ENCODE results near the gene TMCO4.

Gene TMCO4

DNA sequence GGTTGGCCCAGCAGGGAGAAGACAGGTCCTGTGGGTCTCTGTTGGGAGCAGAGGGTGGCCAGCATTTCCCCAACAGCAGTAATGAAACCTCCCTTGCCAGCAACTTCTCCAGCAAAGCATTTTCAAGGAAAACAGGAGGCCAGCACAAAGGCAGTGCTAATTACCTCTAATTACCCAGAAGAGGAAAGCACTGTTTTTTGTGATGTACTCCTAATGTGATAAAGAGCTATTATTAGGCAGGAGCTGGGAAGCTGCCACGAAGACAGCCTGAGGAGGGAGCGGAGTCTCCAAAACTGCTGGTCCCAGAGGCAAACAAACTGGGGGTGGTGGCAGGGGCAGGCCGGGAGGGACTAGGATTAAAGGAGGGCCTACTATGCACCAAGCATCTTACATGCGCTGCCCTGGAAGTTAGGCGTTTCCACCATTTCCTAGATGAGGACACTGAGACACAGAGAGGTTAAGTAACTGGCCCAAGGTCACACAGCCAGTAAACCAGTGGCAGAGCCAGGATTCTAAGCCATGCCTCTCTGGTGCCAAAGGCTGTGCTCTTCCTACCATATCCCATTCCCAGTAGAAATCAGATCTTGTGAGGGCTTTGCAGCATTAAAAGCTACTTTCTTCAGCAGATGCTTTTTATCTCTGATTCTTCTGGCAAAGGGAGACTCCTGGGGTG lies 110.5 kb downstream of the TMCO4 start:
- no peaks in the 10 kb centered on the region for H3K9me3 ChIP-seq (ENCODE audit: severe bottlenecking)
- no peaks in the 10 kb centered on the region for H3K36me3 ChIP-seq (ENCODE audit: low read depth)
- no peak overlapping the region for H3K4me3 ChIP-seq (ENCODE audit: severe bottlenecking)
- no peak overlapping the region for H3K27ac ChIP-seq (ENCODE audit: poor library complexity, severe bottlenecking)
- no peaks in the 10 kb centered on the region for H3K4me1 ChIP-seq (ENCODE audit: insufficient read depth, poor library complexity, severe bottlenecking)
- DNase-seq (ENCODE audit: low spot score) (no peak), ATAC-seq (ENCODE audit: low read depth) (no peak)
- no peaks in the 10 kb centered on the region for H3K27me3 ChIP-seq (ENCODE audit: insufficient read depth, poor library complexity, severe bottlenecking)
- TF ChIP-seq, protein P1, sequence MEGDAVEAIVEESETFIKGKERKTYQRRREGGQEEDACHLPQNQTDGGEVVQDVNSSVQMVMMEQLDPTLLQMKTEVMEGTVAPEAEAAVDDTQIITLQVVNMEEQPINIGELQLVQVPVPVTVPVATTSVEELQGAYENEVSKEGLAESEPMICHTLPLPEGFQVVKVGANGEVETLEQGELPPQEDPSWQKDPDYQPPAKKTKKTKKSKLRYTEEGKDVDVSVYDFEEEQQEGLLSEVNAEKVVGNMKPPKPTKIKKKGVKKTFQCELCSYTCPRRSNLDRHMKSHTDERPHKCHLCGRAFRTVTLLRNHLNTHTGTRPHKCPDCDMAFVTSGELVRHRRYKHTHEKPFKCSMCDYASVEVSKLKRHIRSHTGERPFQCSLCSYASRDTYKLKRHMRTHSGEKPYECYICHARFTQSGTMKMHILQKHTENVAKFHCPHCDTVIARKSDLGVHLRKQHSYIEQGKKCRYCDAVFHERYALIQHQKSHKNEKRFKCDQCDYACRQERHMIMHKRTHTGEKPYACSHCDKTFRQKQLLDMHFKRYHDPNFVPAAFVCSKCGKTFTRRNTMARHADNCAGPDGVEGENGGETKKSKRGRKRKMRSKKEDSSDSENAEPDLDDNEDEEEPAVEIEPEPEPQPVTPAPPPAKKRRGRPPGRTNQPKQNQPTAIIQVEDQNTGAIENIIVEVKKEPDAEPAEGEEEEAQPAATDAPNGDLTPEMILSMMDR (IDR thresholded peaks at IDR 0.05; ENCODE audit: poor library complexity, severe bottlenecking): no peak

DNA sequence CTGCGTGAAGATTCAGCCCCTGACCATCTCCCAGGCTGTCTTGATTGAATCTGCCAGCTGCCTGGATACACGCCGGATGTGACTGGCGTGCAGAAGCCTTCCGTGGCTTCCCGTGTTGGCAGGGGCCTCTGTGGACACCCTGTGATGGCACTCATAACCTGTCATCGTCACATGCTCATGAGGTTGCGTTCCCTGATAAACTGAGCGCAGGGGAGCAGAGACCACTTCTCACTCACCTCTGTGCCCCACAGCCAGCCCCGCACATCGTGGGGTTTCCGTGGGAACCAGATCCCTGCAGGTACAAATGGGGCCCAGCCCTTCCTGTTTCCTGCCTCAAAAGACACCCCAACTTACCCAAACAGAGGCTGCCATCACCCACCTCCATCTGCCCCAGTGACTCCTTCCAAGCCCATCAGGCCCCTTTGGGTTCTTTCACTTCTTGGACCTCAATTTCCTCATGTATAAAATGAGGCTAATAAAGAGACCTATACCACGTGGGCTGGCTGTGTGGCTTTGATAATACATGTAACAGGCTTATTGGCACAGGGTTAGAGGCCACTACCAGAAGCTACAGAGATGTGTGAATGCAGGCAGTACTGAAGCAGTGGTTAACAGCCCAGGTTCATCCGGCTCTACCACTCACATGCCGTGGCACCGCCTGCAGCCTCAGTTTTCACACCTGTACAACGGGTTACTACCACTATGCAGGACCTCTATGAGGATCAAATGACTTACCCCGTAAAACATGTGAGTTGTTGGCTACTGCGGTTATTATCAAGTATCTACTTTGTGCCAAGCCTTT lies 111.5 kb downstream of the TMCO4 start:
- Histone ChIP-seq H3K36me3 (ENCODE audit: low read depth) (no peaks in the 10 kb centered on the region), H3K4me3 (ENCODE audit: severe bottlenecking) (no peak overlapping the region), H3K27me3 (ENCODE audit: insufficient read depth, poor library complexity, severe bottlenecking) (no peaks in the 10 kb centered on the region), H3K9me3 (ENCODE audit: severe bottlenecking) (no peaks in the 10 kb centered on the region), H3K4me1 (ENCODE audit: insufficient read depth, poor library complexity, severe bottlenecking) (no peaks in the 10 kb centered on the region), H3K27ac (ENCODE audit: poor library complexity, severe bottlenecking) (no peak overlapping the region)
- DNase-seq (ENCODE audit: low spot score) (no peak), ATAC-seq (ENCODE audit: low read depth) (no peak)
- TF ChIP-seq, protein P1 (IDR thresholded peaks at IDR 0.05; ENCODE audit: poor library complexity, severe bottlenecking): no peak

DNA sequence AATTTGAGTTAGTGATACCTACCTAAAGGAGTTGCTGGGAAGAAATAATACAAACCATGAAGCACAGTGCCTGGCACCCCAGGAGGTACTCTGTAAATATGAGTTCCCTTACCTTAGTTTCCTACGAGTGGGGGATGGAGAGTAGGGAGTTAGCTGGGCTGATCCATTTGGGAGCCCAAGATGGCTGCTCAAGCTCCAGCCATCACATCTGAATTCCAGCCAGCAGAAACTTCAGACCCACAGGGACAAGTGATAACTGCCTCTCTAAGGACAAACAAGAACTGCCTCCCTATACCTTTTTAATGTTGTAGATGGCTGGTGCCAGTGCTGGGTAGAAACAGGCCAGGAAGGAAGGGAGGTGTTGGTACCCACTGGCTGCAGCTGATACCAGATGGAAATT lies 112.3 kb downstream of the TMCO4 start:
- TF ChIP-seq, protein P1 (IDR thresholded peaks at IDR 0.05; ENCODE audit: poor library complexity, severe bottlenecking): no peak
- no peaks in the 10 kb centered on the region for H3K9me3 ChIP-seq (ENCODE audit: severe bottlenecking)
- no peaks in the 10 kb centered on the region for H3K36me3 ChIP-seq (ENCODE audit: low read depth)
- no peak overlapping the region for H3K4me3 ChIP-seq (ENCODE audit: severe bottlenecking)
- no peak overlapping the region for H3K27ac ChIP-seq (ENCODE audit: poor library complexity, severe bottlenecking)
- no peaks in the 10 kb centered on the region for H3K4me1 ChIP-seq (ENCODE audit: insufficient read depth, poor library complexity, severe bottlenecking)
- no peak for DNase-seq (ENCODE audit: low spot score)
- no peak for ATAC-seq (ENCODE audit: low read depth)
- no peaks in the 10 kb centered on the region for H3K27me3 ChIP-seq (ENCODE audit: insufficient read depth, poor library complexity, severe bottlenecking)

DNA sequence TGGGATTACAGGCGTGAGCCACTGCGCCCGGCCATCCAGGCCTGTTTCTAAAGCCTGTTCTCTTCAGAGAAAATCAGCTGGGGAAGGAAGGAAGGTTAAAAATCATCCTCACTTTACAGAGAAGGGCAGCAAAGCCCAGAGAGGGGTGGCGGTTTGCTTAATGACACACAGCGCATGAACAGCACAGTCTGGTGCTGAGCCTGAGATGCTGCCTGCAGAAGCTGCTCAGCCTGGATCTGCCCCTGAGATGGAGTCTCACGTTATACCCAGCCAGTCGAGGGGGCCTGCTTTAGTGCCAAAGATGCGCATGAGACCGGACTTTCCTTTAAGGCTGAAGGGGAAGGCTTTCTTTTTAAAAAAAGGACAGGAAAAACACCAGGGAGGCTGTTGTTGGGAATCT lies 113.7 kb downstream of the TMCO4 start:
- Histone ChIP-seq H3K9me3 (ENCODE audit: severe bottlenecking) (no peaks in the 10 kb centered on the region), H3K36me3 (ENCODE audit: low read depth) (no peaks in the 10 kb centered on the region), H3K4me1 (ENCODE audit: insufficient read depth, poor library complexity, severe bottlenecking) (no peaks in the 10 kb centered on the region), H3K27me3 (ENCODE audit: insufficient read depth, poor library complexity, severe bottlenecking) (no peaks in the 10 kb centered on the region), H3K27ac (ENCODE audit: poor library complexity, severe bottlenecking) (no peak overlapping the region), H3K4me3 (ENCODE audit: severe bottlenecking) (no peak overlapping the region)
- DNase-seq (ENCODE audit: low spot score) (no peak), ATAC-seq (ENCODE audit: low read depth) (no peak)
- TF ChIP-seq, protein P1 (IDR thresholded peaks at IDR 0.05; ENCODE audit: poor library complexity, severe bottlenecking): no peak

DNA sequence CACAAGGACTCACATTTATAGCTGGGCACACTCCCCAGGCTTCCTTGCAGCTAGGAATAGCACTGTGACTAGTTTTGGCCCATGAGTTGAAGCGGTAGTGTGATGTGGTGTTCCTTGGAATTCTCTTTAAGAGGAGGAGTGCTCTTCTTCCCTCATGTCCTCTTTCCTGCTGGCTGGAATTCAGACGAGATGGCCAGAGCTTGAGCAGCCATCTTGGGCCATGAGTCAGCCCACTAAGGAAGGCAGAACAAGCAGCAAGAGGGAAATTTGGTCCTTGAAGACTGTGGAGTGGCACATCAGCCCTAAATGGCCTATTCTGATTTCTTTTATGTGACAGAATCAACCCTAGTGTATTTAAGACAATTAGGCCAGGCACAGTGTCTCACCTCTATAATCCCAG lies 115.0 kb downstream of the TMCO4 start:
- no peak for ATAC-seq (ENCODE audit: low read depth)

More for the DNA sequence above, 115.0 kb downstream of the TMCO4 start:
- no peak overlapping the region for H3K27ac ChIP-seq (ENCODE audit: poor library complexity, severe bottlenecking)
- no peak overlapping the region for H3K4me3 ChIP-seq (ENCODE audit: severe bottlenecking)
- no peaks in the 10 kb centered on the region for H3K9me3 ChIP-seq (ENCODE audit: severe bottlenecking)
- no peaks in the 10 kb centered on the region for H3K36me3 ChIP-seq (ENCODE audit: low read depth)
- TF ChIP-seq, protein P1 (IDR thresholded peaks at IDR 0.05; ENCODE audit: poor library complexity, severe bottlenecking): no peak
- no peaks in the 10 kb centered on the region for H3K4me1 ChIP-seq (ENCODE audit: insufficient read depth, poor library complexity, severe bottlenecking)
- no peaks in the 10 kb centered on the region for H3K27me3 ChIP-seq (ENCODE audit: insufficient read depth, poor library complexity, severe bottlenecking)
- DNase-seq (ENCODE audit: low spot score): no peak

All from RWPE2 (cell line).